NB4 (cell line): Measurements from ENCODE around the gene CYTH1.

ENCODE experiments used
- DNase-seq: peaks from one replicate; pipeline ENCODE4 v3.0.0; 2010; ENCODE audit warnings: low read depth
- H3K4me3 ChIP-seq: one replicate; pipeline ENCODE4 v1.5.1; 2011; ENCODE audit warnings: mild to moderate bottlenecking, low read depth, low read length, moderate library complexity
- MAX ChIP-seq: IDR thresholded peaks from 2 replicates; pipeline ENCODE4 v1.6.1; 2011; ENCODE audit warnings: low read depth, low read length
- MYC ChIP-seq: IDR thresholded peaks from 2 replicates; pipeline ENCODE4 v1.6.1; 2011; ENCODE audit warnings: low read depth, low read length
- POLR2A ChIP-seq: IDR thresholded peaks from 2 replicates; pipeline ENCODE4 v1.6.1; 2011; ENCODE audit warnings: mild to moderate bottlenecking; ENCODE audit not compliant: insufficient read length; ENCODE audit errors: extremely low read depth
- TF ChIP-seq, protein P1 (sequence below): IDR thresholded peaks from one replicate; pipeline ENCODE4 v1.5.1; 2012; ENCODE audit warnings: low read depth, low read length

Gene CYTH1

GRCh38 chr17:78738278-78738677 lies 43.8 kb downstream of the CYTH1 start:
- H3K4me3 ChIP-seq = no peak overlapping the region
- no peak for DNase-seq
- TF ChIP-seq MYC (no peak), MAX (no peak), POLR2A (no peak)
- TF ChIP-seq, protein P1, sequence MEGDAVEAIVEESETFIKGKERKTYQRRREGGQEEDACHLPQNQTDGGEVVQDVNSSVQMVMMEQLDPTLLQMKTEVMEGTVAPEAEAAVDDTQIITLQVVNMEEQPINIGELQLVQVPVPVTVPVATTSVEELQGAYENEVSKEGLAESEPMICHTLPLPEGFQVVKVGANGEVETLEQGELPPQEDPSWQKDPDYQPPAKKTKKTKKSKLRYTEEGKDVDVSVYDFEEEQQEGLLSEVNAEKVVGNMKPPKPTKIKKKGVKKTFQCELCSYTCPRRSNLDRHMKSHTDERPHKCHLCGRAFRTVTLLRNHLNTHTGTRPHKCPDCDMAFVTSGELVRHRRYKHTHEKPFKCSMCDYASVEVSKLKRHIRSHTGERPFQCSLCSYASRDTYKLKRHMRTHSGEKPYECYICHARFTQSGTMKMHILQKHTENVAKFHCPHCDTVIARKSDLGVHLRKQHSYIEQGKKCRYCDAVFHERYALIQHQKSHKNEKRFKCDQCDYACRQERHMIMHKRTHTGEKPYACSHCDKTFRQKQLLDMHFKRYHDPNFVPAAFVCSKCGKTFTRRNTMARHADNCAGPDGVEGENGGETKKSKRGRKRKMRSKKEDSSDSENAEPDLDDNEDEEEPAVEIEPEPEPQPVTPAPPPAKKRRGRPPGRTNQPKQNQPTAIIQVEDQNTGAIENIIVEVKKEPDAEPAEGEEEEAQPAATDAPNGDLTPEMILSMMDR = no peak

- TF ChIP-seq POLR2A (no peak), MAX (no peak), MYC (no peak)
- TF ChIP-seq, protein P1 = no peak
- peak; percentile 59 for DNase-seq
- H3K4me3 ChIP-seq = no peak overlapping the region
Observed at GRCh38 chr17:78737332-78737731, 44.7 kb downstream of the CYTH1 start.

DNA sequence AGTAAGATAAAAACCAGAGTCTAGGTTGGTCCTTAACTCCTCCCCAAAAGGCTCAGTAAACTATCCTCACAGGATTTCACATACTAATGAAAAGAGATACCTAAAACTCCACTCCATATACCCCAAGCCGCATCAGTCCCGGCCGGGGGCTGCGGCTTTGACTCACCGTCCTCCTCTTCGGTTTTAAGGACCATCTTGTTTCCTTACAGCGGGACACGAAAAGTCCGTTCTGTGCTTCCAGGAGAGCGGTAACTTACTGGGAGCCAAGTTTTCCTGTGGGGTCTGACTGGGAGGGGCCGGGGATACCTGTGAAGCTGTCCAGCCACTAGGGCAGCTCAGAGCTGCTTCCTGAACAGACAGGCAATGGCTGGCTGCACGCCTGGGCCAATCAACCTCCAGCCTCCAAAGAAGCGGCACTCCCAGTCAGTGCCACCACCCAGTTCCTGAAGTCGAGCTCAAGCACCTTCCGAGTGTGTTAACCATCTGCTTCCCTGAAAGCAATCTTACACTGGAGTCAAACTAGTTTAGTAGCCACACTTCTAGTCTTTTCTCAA lies 45.5 kb downstream of the CYTH1 start:
- peak overlapping the region; percentile 47 for H3K4me3 ChIP-seq
- peak; percentile 60 for DNase-seq
- TF ChIP-seq, protein P1 = no peak
- TF ChIP-seq MYC = no peak
- TF ChIP-seq MAX = no peak
- TF ChIP-seq POLR2A = no peak

DNA sequence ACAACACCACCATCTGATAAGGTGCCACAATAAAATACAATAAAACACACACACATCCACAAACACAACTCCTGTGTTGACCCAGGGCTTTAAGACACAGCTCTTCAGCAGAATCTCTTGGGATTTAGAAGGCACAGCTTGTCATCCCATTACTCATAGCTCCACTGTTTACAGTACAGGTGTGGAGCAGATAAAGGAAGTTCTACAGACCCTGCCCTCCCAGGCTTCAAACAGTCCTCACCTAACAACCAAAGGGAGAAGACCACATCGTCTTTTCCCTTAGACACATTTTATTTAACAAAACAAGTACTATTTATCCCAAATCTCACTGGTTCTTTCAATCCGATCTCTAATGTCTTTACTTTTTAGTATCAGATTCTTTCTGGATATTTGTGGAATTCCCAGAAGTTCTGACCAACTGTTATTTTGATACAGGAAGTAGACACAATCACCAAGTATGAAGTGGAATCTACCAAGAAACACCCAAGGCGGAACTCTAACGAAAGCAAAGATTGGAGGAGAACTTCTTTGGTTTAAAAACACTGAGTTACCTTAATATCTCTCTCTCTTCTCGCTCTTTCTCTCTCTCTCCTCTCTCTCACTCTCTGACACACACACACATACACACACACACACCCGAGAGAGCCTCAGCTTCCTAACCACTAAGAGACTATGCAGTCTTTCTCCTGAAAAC lies 46.1 kb downstream of the CYTH1 start:
- no peak for TF ChIP-seq MYC
- TF ChIP-seq MAX = no peak
- no peak for TF ChIP-seq POLR2A
- TF ChIP-seq, protein P1 = no peak
- peak overlapping the region; percentile 47 for H3K4me3 ChIP-seq
- DNase-seq = no peak

DNA sequence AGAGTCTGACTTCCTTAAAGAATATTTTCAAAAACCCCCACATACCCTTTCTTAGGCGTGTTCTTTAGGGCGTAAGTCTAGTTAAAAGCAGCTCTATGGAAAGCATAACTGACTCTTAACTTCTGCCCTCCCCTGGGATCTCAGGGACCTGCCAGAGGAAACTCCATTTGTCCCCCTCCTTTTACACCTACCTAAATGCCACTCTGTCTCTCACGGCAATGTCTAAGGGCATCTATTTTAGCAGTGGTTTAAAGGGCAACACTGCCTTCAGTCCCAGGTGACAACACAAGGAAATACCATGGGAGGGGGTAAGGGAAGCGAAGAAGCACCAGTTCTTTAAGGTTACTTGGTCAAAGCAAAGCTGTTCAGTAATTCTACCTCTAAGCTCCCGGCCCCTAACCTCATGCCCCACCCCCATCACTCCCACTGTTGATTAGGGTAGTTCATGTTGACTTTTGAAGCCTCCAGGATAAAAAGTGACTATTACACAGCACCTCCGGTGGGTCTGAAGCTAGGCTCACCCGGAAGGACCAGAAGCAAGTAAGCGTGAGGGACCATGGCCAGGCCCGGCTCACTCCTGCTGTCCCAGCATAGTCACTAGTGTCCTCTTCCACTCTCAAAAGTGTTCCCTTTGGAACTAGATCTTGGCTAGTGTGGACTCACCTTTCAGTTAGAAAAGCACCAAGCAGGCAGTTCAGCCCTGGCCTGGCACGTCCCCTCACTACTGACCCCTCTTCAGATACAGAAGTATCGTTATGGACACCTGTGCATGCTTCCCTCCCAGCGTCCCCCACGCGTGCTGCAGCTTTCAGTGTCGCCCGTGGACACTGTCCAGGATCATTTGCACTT lies 47.1 kb downstream of the CYTH1 start:
- H3K4me3 ChIP-seq = no peak overlapping the region
- DNase-seq = no peak
- no peak for TF ChIP-seq MAX
- no peak for TF ChIP-seq POLR2A
- no peak for TF ChIP-seq MYC
- TF ChIP-seq, protein P1 = no peak
